GM18502 (cell line): ENCODE measurements around the gene SIGMAR1.
A peak's percentile ranks its signal among the peaks of the same experiment; 100 is the strongest.

ENCODE experiments used
- ATAC-seq: cut with Tn5 transposase; IDR thresholded peaks from one replicate; pipeline ENCODE4 v1.9.1; 2021; ENCODE audit warnings: mild to moderate bottlenecking; ENCODE audit not compliant: unreplicated experiment, poor library complexity

Gene SIGMAR1

DNA sequence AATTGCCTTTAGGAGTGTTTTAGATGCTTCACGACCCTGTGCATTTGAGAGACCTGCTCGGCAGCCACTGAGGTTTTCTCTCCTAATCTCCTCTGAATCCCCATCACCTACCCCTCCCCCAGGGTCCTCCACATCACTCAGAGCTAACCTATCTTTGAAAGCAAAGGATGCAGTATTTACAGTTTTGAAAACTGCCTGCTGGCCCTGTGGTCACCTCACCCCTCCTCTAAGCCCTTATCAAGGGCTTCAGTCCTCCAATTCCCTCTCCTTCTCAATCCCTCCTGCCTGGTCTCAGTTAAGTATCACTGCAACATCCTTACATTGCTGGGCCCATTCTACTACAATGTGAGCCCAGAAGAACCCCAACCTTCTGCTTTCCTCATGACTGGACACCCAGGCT is 30.3 kb downstream of the SIGMAR1 start:
- no peak for ATAC-seq

DNA sequence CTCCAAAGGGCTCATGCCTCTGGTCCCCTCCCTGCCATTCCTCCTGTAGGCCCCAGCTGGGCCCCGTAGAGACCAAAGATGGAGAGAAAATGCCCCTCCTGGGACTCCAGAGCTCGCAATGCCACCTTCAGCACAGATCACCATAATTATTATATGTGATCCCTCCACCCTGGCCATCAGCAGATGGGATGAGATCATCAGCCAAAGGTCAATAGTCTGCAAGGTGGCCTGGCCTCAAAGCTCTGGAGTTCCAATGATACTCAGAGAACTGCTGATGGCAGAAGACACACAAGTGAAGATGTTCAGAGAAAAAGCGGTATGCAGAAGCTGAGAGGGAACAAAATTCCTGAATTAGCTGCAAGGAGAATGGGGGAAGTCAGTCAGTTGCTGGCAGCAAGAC is 30.7 kb downstream of the SIGMAR1 start:
- no peak for ATAC-seq

DNA sequence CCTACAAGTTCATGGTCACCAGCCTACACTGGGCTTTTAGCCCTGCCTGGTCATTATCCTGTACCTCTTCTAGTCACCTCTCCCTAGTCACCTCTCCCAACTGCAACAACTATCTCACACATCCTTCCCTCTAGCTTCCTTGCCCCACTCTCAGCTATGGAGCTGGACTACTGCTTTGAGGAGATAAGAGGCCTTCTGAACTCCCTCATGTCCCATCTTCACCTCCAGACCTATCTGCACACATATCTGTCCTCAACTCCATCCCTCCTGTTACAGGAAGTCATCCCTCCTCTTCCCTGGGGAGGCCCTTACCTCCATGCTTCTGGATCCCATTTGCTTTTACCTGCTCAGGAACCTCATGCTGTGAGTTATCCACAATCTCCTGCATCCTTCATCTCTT is 31.4 kb downstream of the SIGMAR1 start:
- ATAC-seq, result no peak

DNA sequence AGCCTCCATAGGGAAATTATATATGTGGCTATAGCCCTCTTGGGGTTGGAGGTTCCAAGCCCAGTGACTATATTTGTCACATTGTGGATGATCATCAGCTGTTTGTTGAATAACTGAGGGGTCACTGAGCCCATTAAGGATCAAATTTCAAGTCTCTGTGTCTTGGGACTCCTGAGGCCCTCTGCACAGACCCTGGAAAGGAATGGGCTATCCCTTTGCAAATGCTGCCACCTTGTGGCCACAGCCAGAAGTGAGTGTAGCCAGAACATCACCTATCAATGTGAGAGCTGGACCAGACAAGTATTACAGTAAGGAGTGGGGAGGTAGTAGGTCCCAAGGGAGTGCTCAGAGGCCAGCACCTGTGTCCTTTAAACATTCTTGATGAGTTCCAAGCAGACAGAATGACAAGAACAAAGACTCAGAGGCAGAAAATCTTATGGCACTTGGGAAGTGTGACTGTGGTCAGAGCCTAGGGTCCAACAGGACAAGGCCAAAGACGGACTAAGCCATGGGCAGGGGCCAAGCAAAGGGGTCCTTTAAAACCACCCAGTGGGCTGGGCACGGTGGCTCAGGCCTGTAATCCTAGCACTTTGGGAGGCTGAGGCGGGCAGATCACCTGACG is 33.9 kb downstream of the SIGMAR1 start:
- peak; percentile 69 for ATAC-seq

DNA sequence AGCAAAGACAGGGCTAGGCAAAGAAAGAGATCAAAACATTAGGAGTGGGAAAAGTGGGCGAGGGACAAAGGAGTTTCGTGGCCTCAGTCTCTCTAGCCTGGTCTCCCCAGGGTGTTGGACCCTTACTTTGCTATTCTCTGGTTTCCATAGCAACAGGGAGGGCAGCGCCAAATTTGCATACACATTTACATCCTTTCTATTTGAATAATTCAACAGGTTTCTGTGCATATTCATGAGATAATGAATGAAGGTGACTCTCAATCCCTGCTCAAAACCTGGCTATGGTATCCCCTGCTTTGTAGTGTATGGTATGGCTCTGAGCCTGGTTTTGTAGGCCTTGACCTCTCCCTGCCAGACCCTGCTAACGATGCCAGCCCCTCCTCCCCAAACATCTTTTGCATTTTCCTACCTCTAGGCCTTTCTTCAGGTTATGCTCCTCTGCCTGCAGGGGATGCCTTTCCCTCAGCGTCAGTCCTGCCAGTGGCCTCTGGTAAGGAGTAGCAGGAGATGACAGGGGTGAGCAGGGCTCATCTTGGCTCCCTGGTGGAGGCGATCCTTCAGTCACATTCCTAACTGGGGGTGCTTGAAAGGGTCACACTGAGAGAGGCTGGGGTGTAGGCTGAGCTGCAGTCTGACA is 35.5 kb downstream of the SIGMAR1 start:
- no peak for ATAC-seq

DNA sequence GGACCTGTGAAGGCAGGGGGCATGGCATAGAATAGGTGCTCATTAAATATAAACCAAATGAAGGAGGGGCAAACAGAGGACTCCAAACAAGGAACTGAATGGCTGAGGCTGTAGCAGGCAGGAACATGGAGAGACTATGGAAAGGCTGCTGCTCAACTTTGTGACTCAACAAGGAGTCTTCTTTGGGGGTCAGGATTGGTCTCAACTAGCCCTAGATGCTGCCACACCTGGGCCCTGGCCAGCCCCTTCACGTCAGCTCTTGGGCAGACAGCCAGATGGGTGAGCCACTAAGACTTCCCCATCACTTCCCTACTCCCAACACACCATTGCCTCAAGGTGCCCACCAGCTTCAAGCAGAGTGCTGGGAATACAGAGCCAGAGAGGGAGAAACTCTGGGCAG is 36.7 kb downstream of the SIGMAR1 start:
- ATAC-seq, result no peak

DNA sequence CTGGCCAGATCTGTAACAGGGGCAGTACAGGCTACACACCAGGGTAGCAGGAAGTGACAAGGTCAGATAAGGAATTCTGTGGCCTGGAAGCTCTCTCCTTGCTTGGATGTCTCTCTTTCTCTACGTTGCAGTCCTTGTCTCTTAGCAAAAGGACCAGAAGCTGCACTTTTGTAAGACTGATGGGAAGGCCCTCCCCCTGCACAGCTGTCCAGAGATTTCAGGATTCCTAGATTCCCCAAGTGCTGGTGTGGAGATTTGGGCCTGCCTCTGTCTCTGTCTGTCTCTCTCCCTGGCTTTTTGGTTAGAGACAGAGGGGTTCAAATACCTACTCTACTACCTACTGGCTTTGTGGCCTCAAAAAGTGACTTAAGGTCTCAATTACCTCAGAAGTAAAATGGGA is 38.0 kb downstream of the SIGMAR1 start:
- ATAC-seq, result no peak

DNA sequence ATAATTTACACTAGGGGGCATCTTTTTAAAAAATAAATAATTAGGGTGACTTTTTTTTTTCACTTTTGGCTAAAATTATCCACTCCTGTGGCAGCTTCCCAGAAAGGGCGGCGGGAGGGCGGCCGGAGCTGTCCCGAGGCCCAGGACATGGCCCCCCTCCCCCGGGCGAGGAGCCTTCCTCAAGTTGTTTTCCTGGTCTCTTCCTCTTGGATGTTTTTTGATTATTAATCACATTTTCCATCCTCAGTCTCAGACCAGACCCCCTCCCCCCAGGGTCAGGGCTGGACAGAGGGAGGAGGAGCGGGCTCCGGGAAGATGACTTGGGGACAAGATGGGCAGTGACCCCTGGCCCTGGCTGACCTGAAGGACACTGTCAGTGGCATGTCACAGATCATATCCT is 43.4 kb downstream of the SIGMAR1 start:
- no peak for ATAC-seq

DNA sequence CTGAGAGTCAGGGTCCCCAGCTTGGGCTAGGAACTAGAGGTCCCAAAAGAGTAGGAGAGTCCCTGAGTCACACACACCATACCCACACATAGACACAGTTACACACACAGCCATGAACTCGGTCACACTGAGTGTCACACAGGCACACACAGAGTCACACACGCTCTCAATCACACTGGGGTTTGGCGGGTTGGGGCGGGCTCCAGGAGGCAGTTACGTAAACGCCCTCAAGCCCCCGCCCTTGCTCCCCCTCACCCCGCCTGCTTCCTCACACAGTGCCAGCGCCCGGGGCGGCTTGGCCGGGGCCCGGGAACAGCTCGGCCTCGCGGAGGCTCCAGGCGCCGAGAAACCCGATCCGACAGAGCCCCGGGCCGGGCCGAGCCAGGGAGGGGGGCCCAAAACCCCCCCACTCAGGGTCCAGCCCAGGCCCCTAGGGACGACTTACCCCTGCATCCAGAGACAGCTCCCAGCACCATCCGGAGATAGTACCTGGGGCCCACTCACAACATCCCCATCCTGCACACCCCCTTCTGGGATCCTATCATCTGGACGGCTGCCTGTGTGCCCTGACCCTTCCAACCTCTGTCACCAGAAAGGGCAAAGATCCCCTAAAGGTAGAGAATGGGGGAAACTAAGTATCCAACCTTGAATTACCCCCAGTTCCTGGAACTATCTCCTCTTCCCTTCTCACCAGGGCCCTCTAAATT is 44.5 kb downstream of the SIGMAR1 start:
- ATAC-seq, result no peak

DNA sequence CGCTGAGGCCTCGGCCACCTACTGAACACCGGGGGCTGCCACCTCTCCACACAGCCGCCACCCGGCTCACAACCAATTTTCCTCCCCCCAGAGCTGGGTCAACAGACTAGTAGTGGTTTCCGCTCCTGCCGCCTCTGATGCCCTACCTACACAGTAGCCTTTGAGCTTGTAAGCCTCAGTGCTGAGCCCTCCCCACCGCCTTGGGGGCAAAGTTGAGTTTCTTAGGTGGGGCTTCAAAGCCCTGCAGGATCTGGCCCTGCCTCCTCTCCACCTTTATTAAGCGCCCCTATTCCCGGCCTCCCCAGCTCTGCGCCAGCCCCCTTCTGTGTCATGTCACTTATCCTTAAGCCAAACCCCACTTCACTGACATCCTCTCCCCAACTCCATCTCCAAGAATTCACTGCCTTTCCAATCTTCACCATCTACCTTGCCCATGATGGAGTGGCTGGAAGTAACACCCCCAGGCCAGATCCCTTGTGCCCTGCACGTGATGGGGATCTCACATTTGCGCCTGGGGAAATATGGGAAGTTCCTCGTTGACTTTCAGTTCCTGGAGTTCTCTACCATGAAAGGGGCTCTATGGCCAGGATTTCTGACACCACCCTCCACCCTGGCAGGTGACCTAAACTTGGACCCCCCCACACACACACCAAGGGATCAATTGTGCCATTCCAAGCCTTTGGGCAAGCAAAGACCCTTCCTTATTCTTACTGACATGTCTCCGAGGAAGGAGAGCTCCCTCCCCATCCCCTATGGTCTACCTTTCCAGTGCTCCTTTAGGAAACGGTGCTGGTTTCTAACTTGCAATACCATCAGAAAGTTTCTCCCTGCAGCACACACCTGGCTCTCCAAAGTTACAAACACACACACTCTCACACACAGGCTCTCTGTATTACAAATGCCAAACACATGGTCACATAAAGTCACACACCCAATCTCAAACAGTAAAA is 45.4 kb downstream of the SIGMAR1 start:
- no peak for ATAC-seq

DNA sequence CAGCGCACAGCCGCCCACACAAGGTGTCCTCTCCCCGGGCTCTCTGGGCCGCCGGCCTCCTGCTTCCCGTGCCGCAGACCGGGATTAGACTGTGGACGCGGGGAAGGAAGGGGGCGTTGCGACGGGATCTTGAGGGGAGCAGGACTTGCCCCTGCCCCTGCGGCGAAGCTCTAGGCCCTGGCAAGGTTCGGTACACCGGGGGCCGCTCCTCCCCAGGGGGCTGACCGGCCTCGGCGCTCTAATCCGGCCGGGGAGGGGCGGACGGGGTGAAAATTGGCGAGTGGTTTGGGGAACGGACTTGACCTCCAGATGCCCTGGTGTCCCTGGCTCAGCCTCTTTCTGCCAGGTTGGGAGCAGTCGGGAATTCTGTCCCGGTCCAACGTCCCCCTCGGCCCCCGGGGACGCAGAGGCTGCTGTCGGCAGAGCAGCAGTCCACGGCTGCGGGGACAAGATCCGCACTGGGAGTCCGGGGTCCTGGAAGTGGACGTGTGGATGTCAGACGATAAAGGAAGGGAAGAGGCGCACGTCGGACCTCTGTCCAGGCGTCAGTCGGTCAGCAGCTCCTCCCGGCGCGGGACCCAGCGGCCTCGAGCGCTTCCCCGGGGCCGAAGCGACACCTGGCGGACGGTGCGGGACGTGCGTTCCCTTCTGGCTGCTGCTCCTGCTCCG is 46.2 kb downstream of the SIGMAR1 start:
- ATAC-seq, result no peak

DNA sequence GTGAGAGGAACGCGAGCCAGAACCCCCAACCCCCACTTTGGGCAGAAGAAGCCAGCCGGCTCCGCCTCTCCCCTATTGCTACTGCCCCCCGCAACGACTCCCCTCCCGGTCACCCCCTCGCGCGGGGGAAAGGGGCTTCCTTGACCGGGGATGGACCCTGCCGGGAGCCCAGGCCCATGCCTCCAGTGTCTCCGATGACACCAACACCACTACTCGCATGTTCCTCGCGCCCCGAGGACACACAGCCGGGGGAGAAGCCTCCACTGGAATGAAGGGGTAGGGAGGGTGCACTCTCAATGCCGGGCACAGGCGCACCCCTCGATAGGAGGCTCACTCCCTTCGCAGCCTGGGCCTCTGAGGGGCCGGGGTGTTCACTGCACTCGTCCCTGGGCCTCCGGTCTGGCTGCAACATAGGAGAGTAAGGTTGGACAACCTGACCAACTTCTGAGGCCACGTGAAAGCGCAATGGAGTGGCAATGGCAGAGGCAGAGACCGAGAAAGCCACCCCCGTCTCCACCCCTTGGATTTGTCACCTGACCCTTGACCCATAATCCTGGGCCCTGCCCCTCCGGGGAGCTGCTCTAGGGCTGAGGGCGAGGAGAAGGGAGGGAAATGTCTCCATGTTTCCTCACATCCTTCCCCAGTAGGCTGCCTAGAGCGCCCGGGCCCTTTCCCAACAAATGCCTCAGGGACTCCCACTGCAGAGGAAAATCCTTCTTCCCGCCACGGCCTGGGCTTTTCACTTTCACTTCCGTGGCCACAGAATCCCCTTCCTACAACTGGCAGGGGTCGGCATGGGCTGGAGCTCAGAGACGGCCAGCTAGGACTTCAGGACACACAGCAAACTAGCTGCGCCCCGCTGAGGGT is 47.0 kb downstream of the SIGMAR1 start:
- no peak for ATAC-seq

DNA sequence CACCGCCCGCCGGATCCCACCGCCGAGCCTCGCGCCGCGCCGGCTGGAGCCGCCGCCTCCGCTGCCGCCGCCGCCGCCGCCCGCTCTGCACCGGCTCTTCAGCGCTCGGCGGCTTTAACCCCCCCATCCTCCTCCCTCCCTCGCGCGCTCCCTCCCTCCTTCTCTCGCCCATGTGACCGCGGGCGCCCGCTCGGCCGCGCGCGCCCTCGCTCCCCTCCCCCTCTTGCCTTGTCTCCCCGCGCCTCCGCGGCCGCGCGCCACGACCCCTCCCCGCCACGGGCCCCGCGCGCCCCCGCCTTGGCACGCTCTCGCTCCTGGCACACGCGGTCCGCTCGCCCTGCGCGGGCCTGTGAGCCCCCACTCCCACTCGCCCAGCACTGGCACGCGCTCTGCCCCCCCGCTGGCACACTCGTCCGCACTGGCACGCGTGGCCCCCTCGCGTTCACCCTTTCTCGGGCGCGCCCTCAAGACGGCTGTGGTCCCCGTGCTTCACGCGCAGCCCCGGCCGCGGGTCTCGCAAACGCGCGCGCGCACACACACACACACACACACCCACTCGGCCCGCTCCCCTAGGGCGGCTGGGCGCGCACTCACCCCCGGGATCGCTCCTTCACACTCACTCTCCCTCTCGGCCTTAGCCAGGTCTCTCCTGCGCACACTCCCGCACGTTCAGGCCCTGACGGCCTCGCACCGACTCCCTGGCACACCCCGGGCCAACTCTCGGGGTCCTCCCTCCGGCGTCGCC is 47.8 kb downstream of the SIGMAR1 start, which contains the start of gene CNTFR:
Gene CNTFR (minus strand): TSS at position 89 of the 745 bp plus-strand sequence. CDS start 20,743 bp downstream, outside the sequence.
- no peak for ATAC-seq

DNA sequence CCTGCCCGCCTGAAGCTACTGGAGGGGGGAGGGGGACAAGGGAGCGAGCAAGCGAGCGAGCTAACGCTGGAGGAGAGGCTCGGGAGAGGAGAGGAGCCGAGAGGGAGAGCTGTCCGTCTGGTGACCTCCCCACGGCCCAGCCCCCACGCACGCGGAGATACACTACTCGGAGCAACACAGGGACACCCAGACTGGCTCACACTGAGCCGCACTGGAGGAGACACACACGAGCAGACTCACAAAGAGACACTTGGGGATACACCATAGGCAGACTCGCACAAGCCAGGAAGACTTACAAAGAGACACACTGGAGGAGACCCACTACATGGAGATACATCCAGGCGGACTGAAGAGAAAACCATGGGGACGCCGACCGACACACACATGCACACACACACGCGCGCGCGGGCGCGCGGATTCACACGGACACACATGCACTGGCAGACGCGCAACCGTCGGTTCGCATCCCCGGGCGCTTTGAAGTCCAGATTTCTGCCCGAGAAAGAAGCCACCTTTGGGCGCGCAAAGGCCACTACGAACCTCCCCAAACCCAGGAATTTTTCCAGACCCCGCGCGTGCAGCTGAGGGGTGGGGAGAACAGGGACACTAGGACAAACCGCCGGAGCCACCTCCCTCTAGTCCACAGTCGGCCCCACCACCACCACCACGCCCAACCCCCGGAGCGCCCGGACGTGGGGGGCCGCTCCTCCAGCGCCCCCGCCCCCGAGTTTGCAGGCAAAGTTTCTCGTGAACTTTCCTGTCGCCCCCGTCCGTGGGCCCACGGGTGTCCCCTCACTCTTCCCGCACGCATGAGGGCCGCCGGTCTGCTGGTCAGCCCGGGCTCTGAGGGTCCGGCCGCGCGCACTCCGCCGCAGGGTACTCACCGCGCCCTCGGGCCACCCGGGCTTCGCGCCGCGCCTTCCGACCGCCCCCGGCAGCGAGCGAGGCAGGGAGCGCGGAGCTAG is 48.6 kb downstream of the SIGMAR1 start:
- no peak for ATAC-seq

DNA sequence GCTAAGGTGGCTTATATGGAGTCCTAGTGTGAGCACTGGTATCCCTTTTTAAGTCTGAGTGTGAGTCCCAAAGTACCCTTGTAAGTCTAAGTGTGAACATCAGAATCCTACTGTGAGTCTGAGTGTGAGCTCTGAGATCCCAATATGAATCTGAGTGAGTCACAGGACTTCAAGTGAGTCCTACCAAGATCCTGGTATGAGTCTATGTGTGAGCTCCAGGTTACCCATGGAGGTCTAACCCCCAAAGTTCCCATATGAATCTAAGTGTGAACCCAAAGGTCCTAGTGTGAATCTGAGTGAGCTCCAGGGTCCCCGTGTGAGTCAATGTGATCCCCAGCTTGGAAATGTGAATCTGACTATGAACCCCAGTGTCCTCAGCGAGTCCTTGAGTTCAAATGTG is 50.3 kb downstream of the SIGMAR1 start:
- ATAC-seq, result no peak

DNA sequence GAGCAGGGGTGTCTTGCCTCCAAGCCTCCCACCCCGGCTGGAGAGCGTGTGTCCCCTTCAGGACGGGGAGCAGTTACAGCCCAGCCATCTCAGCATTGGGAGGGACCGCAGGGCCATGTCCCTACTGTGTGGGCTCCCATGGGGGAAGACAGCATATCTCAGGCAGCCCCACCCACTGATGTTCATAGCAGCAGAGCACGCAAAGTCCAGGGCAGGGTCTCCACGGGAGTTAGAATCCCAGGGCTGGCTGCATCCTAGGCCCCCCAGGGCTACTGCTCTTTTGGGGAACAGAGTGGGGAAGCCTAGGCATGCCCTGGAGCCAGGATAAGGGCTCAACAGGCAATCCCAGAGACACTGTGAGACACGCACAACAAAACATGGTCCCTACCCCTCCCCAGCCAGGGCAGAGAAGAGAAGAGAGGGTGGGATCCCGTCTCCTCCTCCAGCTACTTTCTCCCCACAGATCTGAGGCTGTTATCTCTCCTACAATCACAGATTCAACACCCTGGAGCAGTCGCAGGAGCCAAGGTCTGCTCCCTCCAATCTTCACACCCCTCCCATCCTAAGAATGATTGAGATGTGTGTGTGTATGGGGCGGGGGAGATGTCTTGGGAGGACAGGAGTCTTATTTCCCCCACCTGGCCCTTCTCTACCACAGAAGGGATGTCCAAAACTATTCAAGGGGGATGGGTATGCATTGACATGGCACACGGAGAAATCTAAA is 51.5 kb downstream of the SIGMAR1 start:
- no peak for ATAC-seq

DNA sequence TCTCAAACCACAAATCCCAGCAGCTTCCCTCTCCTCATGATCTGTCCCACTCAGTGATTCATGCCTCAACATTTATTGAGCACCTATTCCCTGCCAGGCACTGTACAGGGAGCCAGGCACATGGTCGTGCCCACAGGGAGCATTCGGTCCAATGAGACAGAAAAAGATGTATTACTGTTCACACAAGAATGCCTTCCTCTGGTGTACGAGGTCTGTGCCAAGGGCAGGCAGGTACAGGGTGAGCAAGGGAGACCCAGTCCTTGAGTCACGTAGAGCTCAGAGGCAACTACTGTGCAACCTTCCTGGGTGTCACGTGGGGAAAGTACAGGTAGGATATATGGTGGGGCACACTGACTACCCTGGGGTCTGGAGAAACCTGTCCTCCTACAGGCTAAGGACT is 52.6 kb downstream of the SIGMAR1 start:
- ATAC-seq, result no peak
